Diencephalon (tissue), 1 donor: Measurements from ENCODE around the gene BASP1. TPM values are rescaled to one million over a fixed set of nuclear protein-coding genes. Genes with fewer than 3 reads are reported as not detected.

Experiments
- small RNA-seq: library from RNA; depleted of rRNA; stranded (forward); fragments of <200 nt; gene quantifications from one replicate; pipeline ENCODE3, GENCODE V24; 2014
- total RNA-seq: library from RNA; depleted of rRNA; stranded (reverse); fragments of >200 nt; gene quantifications from one replicate; pipeline ENCODE4 v1.2.3, GENCODE V29; 2014

BASP1 gene, protein sequence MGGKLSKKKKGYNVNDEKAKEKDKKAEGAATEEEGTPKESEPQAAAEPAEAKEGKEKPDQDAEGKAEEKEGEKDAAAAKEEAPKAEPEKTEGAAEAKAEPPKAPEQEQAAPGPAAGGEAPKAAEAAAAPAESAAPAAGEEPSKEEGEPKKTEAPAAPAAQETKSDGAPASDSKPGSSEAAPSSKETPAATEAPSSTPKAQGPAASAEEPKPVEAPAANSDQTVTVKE
- total RNA-seq = 460 TPM

DNA sequence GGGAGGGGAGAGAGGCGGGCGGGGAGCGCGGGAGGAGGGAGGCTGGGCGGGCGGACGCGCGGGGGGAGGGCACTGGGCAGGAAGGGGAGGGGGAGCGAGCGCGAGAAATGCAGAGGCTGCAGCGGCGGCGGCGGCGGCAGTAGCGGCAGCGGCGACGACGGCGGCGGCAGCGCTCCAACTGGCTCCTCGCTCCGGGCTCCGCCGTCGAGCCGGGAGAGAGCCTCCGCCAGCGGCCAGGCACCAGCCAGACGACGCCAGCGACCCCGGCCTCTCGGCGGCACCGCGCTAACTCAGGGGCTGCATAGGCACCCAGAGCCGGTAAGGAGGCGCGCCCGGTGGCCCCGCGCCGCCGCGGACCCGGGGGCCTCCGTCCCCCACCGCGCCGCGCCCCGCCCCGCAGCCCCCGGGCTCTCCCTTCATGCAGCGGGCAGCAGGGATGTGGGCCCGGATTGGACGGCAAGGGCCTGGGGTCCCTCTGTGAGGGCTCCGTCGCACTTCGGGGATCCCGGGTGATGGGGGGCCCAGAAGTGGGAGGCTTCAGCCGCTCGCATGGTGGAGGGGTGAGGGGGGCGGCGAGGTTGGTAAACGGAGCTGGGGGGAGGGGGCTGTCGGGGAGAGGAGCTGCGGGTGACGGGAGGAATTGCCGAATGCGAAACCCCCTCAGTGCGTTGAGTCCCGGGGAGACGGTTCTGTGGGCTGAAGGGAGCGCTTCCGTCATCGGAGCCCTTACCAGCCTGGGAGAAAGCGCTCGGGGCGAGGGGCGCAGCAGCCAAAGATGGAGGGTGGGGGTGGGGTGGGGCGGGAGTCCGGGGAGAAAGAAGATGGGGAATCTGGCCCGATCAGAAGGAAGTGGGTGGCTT lies at the start of gene BASP1:
TSS of gene BASP1 (plus strand) at position 139 of the 860 bp plus-strand sequence. CDS start 57,586 bp downstream, outside the sequence.

Small RNA genes within 50 kb of the gene (small RNA-seq; reads per million reads assigned to genes)
- not detected for gene RNU6-1003P
